HG03432 (cell line): Measurements from ENCODE around the gene UBL3.
A peak's percentile ranks its signal among the peaks of the same experiment; 100 is the strongest.

ENCODE experiments used
- ATAC-seq: cut with Tn5 transposase; IDR thresholded peaks from one replicate; pipeline ENCODE4 v1.9.1; 2021; ENCODE audit warnings: mild to moderate bottlenecking, moderate library complexity; ENCODE audit not compliant: unreplicated experiment

UBL3 gene

DNA sequence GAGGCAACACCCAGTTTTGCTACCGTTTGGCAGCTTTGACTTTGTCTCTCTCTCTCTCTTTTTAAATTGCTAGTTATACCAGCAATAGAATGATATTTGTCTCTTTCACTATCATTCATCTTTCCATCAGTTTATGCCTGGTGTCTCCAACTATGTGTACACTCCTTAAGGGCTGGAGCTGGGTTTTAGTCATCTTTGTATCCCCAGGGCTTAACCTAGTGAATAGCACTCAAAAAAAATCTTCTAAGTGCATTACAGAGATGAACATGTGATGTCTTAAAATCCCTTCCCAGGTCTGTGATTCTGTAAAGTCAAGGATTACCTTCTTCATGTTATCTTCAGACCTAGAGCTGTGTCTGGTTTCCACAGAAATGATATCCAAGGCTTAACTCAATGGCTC, 7.8 kb upstream of the UBL3 start:
- ATAC-seq = no peak

- no peak for ATAC-seq
These were observed 6.7 kb upstream of the UBL3 start for GRCh38 chr13:29857085-29857484.

DNA sequence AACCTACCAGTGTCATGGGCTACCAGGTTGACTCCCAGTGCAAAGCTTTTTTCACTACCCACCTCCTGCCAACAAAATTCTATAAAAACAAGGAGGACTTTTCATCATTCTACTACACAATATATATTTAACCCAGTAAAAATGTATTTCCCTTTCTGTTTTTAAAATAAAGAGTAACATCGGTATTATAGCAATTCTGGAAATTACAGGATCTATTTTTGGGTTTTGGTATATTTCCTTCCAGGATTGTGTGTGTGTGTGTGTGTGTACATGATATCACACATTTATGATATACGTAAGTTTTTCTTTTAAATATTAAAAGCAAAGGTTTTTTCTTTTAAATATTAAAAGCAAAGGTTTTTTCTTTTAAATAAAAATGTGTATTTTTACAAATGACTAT, 6.0 kb upstream of the UBL3 start:
- ATAC-seq = no peak

DNA sequence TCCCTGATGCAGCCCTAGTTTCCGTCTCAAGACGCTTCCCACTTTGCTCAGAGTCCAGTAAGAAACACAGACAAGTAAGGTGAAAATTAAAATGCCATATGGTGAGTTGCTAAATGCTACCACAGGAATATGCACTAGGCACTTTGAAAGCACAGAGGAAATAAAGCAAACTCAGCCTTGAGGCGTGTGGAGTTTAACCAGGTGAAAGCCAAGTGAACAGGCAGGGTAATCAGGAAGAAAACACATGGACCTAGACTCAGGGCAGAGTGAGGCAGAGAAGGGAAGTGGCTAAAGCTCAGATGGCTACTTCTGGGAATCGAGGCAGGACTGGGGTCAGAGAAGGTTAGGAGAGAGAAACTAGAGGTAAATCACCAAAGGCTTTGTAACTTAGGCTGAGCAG, 5.4 kb upstream of the UBL3 start:
- ATAC-seq = no peak

GRCh38 chr13:29855009-29855408, 4.6 kb upstream of the UBL3 start:
- no peak for ATAC-seq

GRCh38 chr13:29853131-29853530, 2.7 kb upstream of the UBL3 start:
- ATAC-seq = no peak

DNA sequence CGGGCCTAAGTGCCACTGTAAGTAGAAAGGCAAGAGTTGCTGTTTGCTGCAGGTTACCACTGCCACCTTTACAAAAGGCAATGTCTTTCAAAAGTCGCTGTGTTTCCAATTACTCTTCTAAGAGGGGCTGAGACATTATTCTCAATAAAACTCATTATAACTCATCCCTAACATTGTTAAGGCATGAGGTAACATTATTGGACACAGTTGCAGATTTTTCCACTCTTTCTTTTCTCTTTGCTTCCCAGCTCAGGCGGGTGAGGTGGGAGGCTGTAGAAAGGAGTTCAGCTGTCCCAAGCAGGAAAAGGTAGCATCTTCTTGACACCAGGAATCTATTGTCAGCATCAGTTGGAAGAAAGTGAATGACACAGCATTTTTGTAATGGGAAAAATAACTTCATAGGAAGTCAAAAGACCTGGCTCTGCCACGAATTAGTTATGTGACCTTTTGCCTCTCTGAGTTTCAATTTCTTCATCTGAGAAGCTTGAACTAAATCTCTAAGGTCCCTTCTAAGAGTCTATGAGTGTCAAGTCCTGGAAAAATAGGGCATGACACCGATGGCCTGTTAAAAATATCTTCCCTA, 2.1 kb upstream of the UBL3 start:
- no peak for ATAC-seq

GRCh38 chr13:29849731-29850212, 645 bp downstream of the UBL3 start:
- ATAC-seq = peak; percentile 43

DNA sequence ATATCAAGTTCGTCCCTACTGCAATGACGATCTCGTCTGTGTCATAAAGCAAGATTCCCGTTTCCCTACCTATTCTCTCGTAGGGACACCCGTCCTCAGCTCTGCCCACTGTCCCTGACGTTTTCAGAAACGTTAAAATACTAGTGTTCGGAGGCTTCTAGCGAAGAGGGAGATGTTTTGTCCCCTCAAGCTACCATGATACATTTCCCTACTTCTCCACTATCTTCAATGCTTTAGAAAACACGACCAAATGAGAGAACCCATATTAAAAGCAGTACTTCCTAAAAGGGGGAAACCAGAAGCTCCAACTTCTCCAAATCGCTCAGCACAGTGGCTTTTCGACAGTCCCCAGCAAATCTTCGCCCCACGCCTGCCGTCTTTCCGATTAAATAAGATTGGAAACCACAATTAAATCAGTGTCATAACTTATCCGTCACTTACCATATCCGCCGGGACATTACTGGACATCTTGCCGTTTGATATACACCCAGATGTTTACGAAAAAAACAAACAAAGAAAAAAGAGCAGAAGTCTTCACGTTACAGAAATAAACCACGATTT, 1.3 kb downstream of the UBL3 start:
- ATAC-seq = no peak

DNA sequence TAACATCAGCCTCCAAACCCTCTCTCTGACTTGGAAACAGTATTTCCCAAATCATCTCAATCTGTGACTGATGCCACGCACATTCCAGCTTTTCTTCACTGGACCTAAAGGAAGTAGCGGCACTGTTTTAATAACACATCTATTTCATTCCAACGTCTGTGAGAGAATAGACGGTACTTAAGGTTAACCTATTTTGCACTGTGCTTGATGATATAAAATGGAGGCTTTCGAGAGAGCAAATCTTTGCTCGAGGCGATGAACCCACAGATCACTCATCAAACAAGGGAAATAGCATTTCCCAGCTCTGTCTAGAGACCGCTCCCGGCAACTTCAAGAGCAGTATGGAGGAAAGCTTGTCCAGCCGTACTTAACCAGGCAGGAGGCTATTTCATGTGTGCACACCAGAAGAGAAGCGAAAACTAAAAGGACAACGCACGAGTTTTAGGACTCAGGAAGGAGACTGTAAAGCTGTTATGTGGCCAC, 2.9 kb downstream of the UBL3 start:
- ATAC-seq = no peak

DNA sequence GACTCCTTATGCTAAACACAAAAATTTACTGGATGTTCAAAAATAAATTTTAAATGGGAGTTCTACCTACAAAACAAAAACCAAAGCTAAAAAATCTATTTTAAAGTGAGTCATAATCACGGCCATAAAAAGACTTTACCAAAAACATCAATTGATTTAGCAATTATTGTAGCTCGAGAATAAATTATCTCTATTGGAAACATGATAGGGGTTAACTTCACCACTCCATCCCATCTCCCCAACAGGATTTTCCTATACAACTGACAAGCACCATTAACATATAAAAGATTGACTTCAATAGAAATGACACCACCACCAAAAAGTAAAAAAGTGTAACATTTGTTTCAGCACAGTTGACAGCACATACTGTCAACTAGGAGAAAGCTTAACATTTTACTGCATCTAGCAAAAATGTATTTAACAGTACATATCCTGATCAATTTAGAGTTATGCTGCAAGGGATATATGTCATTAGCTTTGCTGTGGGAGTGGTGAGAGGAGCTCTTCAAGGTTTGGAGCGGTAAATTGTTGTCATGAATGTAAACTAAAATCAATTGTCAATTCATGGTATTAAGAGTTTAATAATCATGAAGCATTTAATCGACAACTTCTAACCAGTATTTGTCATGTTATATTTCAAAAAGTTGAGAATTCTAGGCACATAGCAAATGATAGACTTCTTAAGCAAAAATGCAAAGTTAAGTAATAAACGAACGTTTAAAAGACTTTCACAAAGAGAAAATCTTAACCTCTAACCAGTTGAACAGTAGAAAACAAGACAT, 3.8 kb downstream of the UBL3 start:
- ATAC-seq = no peak

GRCh38 chr13:29845440-29846056, 4.9 kb downstream of the UBL3 start:
- ATAC-seq = no peak

DNA sequence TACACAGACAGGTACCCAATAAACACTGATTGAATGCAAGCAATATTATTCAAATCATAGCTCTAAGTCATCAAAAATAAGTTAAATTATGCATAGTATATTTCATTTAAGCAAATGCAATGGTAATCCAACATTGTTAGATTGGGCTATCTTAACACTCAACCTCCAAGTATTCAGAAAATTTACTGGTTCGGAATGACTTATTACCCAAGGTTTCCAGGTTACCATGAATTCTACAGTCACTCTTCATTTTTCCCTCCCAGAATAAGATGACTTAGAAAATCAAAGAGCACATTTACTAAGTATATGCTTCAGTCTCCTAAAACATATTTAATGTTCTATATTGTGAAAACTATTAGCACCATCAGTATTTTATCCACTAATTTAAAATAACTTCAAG, 6.0 kb downstream of the UBL3 start:
- no peak for ATAC-seq

GRCh38 chr13:29840585-29840984, 9.8 kb downstream of the UBL3 start:
- ATAC-seq = no peak

DNA sequence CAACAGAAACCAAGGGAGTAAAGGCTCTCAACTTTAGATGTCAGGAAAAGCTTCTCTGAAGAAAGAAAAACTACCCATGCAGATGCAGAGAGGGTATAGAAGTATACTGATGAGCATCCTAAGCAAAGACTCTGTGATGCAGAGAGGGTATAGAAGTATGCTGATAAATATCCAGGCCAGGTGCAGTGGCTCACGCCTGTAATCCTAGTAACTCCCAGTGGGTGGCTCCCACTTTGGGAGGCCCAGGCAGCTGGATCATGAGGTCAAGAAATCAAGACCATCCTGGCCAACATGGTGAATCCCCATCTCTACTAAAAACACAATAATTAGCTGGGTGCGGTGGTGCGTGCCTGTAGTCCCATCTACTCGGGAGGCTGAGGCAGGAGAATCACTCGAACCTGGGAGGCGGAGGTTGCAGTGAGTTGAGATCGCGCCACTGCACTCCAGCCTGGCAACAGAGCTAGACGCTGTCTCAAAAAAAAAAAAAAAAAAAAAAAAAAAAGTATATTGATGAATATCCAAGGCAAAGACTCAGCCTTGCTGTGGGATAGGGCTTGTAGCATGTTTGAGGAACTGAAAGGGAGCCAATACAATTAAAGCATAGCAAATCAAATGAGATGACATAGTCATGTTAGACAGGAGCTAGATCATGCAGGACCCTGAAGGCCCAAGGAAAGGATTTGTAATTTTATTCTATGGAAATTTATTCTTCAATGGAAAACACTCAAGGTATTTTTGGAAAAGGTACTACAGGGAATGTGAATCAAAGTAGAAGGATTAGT, 14.9 kb downstream of the UBL3 start:
- ATAC-seq = no peak

DNA sequence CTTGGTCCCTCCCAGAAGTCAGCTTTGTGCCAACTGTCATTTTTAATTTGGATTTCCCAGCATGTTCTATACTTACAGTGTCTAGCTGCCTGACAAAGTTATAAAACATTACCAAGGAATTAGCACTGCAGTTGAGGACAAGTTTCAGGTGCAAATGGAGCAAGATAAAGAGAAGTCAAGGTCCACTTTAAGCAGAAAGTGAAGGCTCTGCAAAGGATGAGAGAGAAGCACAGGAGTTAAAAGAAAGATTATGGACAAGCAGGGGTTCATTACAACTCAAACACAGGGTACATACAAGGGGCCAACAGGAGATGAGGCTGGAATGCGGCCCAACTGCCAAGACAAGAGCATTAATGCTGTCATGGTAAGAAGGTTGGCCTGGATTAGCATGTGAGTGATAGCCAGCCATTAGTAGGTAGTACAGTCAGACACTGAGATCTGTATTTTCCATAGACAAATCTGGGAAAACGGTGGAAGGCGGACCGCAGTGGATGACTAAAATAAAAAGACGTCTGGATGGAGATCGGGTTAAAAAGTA, 17.6 kb downstream of the UBL3 start:
- ATAC-seq = no peak

DNA sequence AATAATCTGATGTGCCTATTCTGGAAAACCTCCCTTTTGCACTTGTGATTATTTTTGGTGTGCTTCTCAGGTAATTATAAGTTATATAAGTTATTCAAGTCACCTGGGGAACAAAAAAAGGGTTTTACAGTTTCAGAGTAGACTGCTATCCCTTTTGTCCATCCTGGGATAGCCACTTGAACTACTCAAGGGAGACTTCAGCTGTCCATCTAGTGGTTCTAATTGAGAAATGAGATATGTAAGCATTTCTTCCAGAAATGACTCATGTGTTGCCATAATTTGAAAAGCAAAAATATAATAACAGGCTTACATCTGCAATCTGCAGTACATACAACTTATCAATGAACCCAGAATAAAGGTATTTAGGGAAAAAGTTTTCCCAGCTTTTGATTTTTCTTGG, 20.4 kb downstream of the UBL3 start:
- no peak for ATAC-seq

DNA sequence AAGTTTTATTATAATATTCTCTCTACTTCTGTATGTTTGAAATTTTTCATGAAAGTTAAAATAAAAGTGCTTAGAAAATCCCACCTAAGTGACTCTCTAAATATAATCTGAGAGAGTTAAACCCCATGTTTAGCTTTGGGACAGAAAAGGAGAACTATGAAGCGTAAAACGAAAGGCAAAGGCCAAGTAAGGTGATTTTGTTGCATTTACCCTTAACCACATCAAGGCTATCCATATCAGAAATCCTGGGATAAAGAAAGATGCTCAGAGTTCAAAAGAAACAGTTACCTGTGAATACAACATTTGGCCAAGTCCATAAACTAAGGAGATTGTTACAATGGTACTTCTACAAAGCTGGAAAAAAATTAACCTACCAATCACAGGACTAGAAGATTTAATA, 31.3 kb downstream of the UBL3 start:
- no peak for ATAC-seq

- peak; percentile 99 for ATAC-seq
These were observed 32.6 kb downstream of the UBL3 start for GRCh38 chr13:29817604-29818378.

GRCh38 chr13:29816715-29817114, 33.7 kb downstream of the UBL3 start:
- no peak for ATAC-seq
